22Rv1 (cell line): ENCODE data around the gene DPYSL4.

Source experiments
- ZFX ChIP-seq: fragments of 450-650 bp; IDR thresholded peaks from 2 replicates; pipeline ENCODE4 v1.6.1; 2017; ENCODE audit warnings: antibody characterized with exemption, borderline replicate concordance
- TF ChIP-seq, protein P1 (sequence below): fragments of 450-650 bp; IDR thresholded peaks from 2 replicates; pipeline ENCODE4 v1.5.1; 2017; ENCODE audit warnings: mild to moderate bottlenecking

DNA sequence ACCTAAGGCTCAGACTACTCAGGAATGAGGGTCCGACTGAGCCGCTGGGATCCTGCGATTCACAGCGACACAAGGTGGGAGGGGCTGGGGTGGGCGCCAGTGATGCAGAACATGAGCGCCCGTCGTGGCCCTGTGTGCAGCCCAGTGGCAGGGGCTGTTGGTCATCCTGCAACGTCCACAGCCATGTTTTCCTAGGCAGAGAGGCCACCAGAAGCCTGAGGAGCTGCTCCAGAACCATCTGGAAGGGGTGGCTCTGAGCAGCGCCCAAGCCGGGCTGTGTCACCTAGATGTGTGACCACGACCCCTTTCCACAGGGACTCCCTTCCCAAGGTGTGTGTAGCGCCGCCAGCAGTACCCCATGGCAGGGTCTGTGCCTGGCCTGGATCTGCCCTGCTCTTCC lies 24.5 kb downstream of the DPYSL4 start:
- TF ChIP-seq, protein P1, sequence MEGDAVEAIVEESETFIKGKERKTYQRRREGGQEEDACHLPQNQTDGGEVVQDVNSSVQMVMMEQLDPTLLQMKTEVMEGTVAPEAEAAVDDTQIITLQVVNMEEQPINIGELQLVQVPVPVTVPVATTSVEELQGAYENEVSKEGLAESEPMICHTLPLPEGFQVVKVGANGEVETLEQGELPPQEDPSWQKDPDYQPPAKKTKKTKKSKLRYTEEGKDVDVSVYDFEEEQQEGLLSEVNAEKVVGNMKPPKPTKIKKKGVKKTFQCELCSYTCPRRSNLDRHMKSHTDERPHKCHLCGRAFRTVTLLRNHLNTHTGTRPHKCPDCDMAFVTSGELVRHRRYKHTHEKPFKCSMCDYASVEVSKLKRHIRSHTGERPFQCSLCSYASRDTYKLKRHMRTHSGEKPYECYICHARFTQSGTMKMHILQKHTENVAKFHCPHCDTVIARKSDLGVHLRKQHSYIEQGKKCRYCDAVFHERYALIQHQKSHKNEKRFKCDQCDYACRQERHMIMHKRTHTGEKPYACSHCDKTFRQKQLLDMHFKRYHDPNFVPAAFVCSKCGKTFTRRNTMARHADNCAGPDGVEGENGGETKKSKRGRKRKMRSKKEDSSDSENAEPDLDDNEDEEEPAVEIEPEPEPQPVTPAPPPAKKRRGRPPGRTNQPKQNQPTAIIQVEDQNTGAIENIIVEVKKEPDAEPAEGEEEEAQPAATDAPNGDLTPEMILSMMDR, result no peak
- TF ChIP-seq ZFX, result no peak
